ENCODE measurements around the gene NCKAP5.

GRCh38 chr2:133456156-133456555, 112.1 kb downstream of the NCKAP5 start:
- no peak for TF ChIP-seq POLR2AphosphoS5 (IDR thresholded peaks at IDR 0.05)
- TF ChIP-seq, protein P1, sequence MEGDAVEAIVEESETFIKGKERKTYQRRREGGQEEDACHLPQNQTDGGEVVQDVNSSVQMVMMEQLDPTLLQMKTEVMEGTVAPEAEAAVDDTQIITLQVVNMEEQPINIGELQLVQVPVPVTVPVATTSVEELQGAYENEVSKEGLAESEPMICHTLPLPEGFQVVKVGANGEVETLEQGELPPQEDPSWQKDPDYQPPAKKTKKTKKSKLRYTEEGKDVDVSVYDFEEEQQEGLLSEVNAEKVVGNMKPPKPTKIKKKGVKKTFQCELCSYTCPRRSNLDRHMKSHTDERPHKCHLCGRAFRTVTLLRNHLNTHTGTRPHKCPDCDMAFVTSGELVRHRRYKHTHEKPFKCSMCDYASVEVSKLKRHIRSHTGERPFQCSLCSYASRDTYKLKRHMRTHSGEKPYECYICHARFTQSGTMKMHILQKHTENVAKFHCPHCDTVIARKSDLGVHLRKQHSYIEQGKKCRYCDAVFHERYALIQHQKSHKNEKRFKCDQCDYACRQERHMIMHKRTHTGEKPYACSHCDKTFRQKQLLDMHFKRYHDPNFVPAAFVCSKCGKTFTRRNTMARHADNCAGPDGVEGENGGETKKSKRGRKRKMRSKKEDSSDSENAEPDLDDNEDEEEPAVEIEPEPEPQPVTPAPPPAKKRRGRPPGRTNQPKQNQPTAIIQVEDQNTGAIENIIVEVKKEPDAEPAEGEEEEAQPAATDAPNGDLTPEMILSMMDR (IDR thresholded peaks at IDR 0.05) = no peak

Data from upper lobe of left lung (tissue), 4 donors.